Measurements from ENCODE around the gene PSTK. TPM values are rescaled to one million over a fixed set of nuclear protein-coding genes. Genes with fewer than 3 reads are reported as not detected.
A peak's percentile ranks its signal among the peaks of the same experiment; 100 is the strongest.

PSTK gene
- total and polyA plus RNA-seq, 2 of the 13 experiments (the other 11 are each of a cell fraction or from before 2014, with no cell fraction given): 8.2 to 9.3 TPM

GRCh38 chr10:122953902-122954730 is 26.1 kb upstream of the PSTK start, which contains the start of gene C10orf88 (continued):
- TF ChIP-seq IRF1 (CRISPR knock-in tag; IDR thresholded peaks at IDR 0.05; ENCODE audit: low read depth) (no peak), SP2 (CRISPR knock-in tag; IDR thresholded peaks at IDR 0.05) (peak; percentile 51; the same call in 1 of the 2 replicates), MZF1 (CRISPR knock-in tag; IDR thresholded peaks at IDR 0.05; ENCODE audit: borderline replicate concordance) (0 out of 2 replicates have a peak, but pooled peaks have one; percentile 95), CEBPZ (IDR thresholded peaks at IDR 0.05; ENCODE audit: low read length) (no peak), TFAP4 (IDR thresholded peaks at IDR 0.05; ENCODE audit: borderline replicate concordance, low read depth) (peak; percentile 100), ZMYM4 (CRISPR knock-in tag; IDR thresholded peaks at IDR 0.05) (peak; percentile 99), AGO2 (optimal IDR thresholded peaks at IDR 0.05; ENCODE audit: low read depth, low read length) (no peak), MED1 (CRISPR knock-in tag; IDR thresholded peaks at IDR 0.05) (peak; percentile 75), ZNF362 (CRISPR knock-in tag; IDR thresholded peaks at IDR 0.05; ENCODE audit: borderline replicate concordance) (peak; percentile 35; the same call in 1 of the 2 replicates), ZNF274 (CRISPR knock-in tag; IDR thresholded peaks at IDR 0.05) (peak; percentile 93), CERS6 (CRISPR knock-in tag; IDR thresholded peaks at IDR 0.05) (peak; percentile 89; the same call in 1 of the 2 replicates), GFI1 (CRISPR knock-in tag; IDR thresholded peaks at IDR 0.05; ENCODE audit: borderline replicate concordance) (peak; percentile 70), ZNF770 (CRISPR knock-in tag; IDR thresholded peaks at IDR 0.05) (peak; percentile 77), TRAFD1 (CRISPR knock-in tag; IDR thresholded peaks at IDR 0.05; ENCODE audit: borderline replicate concordance) (no peak), ZNF432 (CRISPR knock-in tag; IDR thresholded peaks at IDR 0.05; ENCODE audit: borderline replicate concordance) (no peak)
